CD14-positive monocyte (primary cell): ENCODE results near the gene KCNC3. TPM values are rescaled to one million over a fixed set of nuclear protein-coding genes. Genes with fewer than 3 reads are reported as not detected.

Experiments
- DNase-seq, 3 donors: peaks; one replicate each; pipeline ENCODE4 v3.0.0-alpha.2; 2011 to 2022
- H2AFZ ChIP-seq: 2 replicates; pipeline ENCODE4 v1.6.0; 2012; ENCODE audit warnings: mild to moderate bottlenecking, low read depth, low read length, inconsistent platforms; ENCODE audit not compliant: insufficient read depth, poor library complexity, severe bottlenecking
- H3K27ac ChIP-seq, 2 donors: 1 replicate in 1 of 2; 2 replicates in 1 of 2; pipeline ENCODE4 v1.5.1; 2012 to 2013; ENCODE audit warnings: low read length in 2 of 2, control low read depth in 1 of 2, inconsistent platforms in 1 of 2, low read depth in 1 of 2, mild to moderate bottlenecking in 1 of 2
- H3K27me3 ChIP-seq, 2 donors: one replicate each; pipeline versions ENCODE4 v1.6.0 to v1.6.1; 2011 to 2013; ENCODE audit warnings: low read length in 2 of 2; ENCODE audit not compliant: control insufficient read depth in 2 of 2, insufficient read depth in 2 of 2
- H3K36me3 ChIP-seq, 2 donors: replicated peaks in 1 of 2; 1 replicate in 1 of 2; 2 replicates in 1 of 2; pipeline versions ENCODE4 v1.5.1 to v1.6.1; 2012 to 2013; ENCODE audit warnings: low read length in 2 of 2, control low read depth in 1 of 2, inconsistent platforms in 1 of 2, mild to moderate bottlenecking in 1 of 2; ENCODE audit not compliant: insufficient read depth in 2 of 2, control insufficient read depth in 1 of 2
- H3K4me1 ChIP-seq, 2 donors: 1 replicate in 1 of 2; 2 replicates in 1 of 2; pipeline versions ENCODE4 v1.5.1 to v1.6.1; 2012 to 2013; ENCODE audit warnings: low read length in 2 of 2, control low read depth in 1 of 2, inconsistent platforms in 1 of 2, mild to moderate bottlenecking in 1 of 2, moderate library complexity in 1 of 2; ENCODE audit not compliant: insufficient read depth in 2 of 2, control insufficient read depth in 1 of 2
- H3K4me2 ChIP-seq: replicated peaks from 2 replicates; pipeline ENCODE3; 2012; ENCODE audit warnings: low read length, moderate library complexity, mild to moderate bottlenecking; ENCODE audit not compliant: poor library complexity, severe bottlenecking; ENCODE audit errors: extremely low read depth
- H3K4me3 ChIP-seq, 3 experiments: fragments of 200-600 bp in 1 of 3; sonication (generic) in 1 of 3; replicated peaks in 1 of 3; 1 replicate in 2 of 3; 2 replicates in 1 of 3; pipeline ENCODE4 v1.5.1; 2011 to 2013; ENCODE audit warnings: low read length in 3 of 3, mild to moderate bottlenecking in 3 of 3, control low read depth in 2 of 3, low read depth in 2 of 3, inconsistent platforms in 1 of 3, moderate library complexity in 1 of 3
- H3K79me2 ChIP-seq: 2 replicates; pipeline ENCODE4 v1.6.0; 2012; ENCODE audit warnings: mild to moderate bottlenecking, control low read depth, inconsistent platforms, low read length, moderate library complexity; ENCODE audit not compliant: insufficient read depth
- H3K9ac ChIP-seq: 2 replicates; pipeline ENCODE4 v1.6.0; 2017; ENCODE audit warnings: low read length, mild to moderate bottlenecking; ENCODE audit not compliant: insufficient read depth, poor library complexity, severe bottlenecking
- H3K9me3 ChIP-seq, 2 donors: replicated peaks in 1 of 2; 1 replicate in 1 of 2; 2 replicates in 1 of 2; pipeline versions ENCODE4 v1.5.1 to v1.6.1; 2012 to 2013; ENCODE audit warnings: low read length in 2 of 2, control low read depth in 1 of 2; ENCODE audit not compliant: control insufficient read depth in 1 of 2, insufficient read depth in 1 of 2
- H4K20me1 ChIP-seq: 2 replicates; pipeline ENCODE4 v1.6.0; 2012; ENCODE audit warnings: mild to moderate bottlenecking, low read length, control low read depth, moderate library complexity; ENCODE audit not compliant: insufficient read depth
- H3K27ac Mint-ChIP-seq, 7 donors: one replicate each; pipeline ENCODE4 v1.8.0; 2020; ENCODE audit warnings: mild to moderate bottlenecking in 7 of 7, mixed read lengths in 7 of 7, moderate library complexity in 6 of 7, inconsistent platforms in 2 of 7
- H3K27me3 Mint-ChIP-seq, 3 donors: one replicate each; pipeline ENCODE4 v1.8.0; 2021 to 2022; ENCODE audit warnings: low read depth in 3 of 3, mild to moderate bottlenecking in 3 of 3, mixed read lengths in 3 of 3, moderate library complexity in 3 of 3, inconsistent platforms in 1 of 3
- H3K36me3 Mint-ChIP-seq, 2 donors: one replicate each; pipeline ENCODE4 v1.8.0; 2020; ENCODE audit warnings: mixed read lengths in 2 of 2, inconsistent platforms in 1 of 2, mild to moderate bottlenecking in 1 of 2
- H3K4me1 Mint-ChIP-seq: one replicate; pipeline ENCODE4 v1.8.0; 2020; ENCODE audit warnings: mild to moderate bottlenecking, mixed read lengths
- H3K4me3 Mint-ChIP-seq, 2 donors: one replicate each; pipeline ENCODE4 v1.8.0; 2020; ENCODE audit warnings: mild to moderate bottlenecking in 2 of 2, mixed read lengths in 2 of 2, moderate library complexity in 1 of 2
- H3K9me3 Mint-ChIP-seq, 7 donors: one replicate each; pipeline ENCODE4 v1.8.0; 2020 to 2022; ENCODE audit warnings: mixed read lengths in 7 of 7, mild to moderate bottlenecking in 6 of 7, moderate library complexity in 6 of 7, inconsistent platforms in 2 of 7
- WGBS: methylation state at CpG from one replicate; pipeline ENCODE4 v1.1.5; 2013; ENCODE audit warnings: missing lambda C conversion rate; ENCODE audit not compliant: insufficient coverage; 5-methylcytosine and 5-hydroxymethylcytosine counted together
- intact Hi-C, 2 donors: fragments of 100-400 bp; cut with micrococcal nuclease; formaldehyde crosslinking; loops; one replicate each; pipeline versions ENCODE4 v1.15.0 to v1.15.1; 2023
- polyA plus RNA-seq, 3 donors: library from polyadenylated mRNA; depleted of rRNA in 1 of 3; unstranded in 2 of 3; stranded (reverse) in 1 of 3; fragments of 300-500 nt in 2 of 3; fragments of >200 nt in 1 of 3; fragmentation: Illumina TruSeq in 2 of 3; gene quantifications; 1 replicate in 2 of 3; 2 replicates in 1 of 3; pipeline ENCODE4 v1.2.3, GENCODE V29; 2012 to 2021
- TF ChIP-seq, protein P1 (sequence below): fragments of 200-600 bp; IDR thresholded peaks from one replicate; pipeline ENCODE4 v1.8.0; 2022; ENCODE audit warnings: antibody characterized with exemption, mild to moderate bottlenecking

KCNC3 gene
- polyA plus RNA-seq, 3 donors: 0.04 to 23.6 TPM; not detected in 1

DNA sequence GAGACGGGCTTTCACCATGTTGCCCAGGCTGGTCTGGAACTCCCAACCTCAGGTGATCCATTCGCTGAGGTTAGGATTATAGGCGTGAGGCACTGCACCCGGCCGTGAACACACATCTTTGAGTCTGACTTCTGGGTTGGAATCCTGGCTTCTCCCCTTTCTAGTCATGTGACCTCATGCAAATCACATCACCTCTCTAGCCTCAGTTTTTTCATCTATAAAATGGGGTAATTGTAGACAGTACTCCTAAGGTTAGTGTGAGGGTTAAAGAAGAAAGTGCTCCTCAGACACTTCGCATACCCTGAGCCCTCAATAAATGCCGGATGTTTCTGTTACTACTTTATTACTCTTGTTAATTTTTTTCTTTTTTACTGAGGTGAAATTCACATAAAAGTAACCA lies 55.4 kb downstream of the KCNC3 start:
- H2AFZ ChIP-seq: no peak overlapping the region
- H3K9ac ChIP-seq: no peak overlapping the region
- H3K27ac ChIP-seq: no peak overlapping the region
- H3K4me3 ChIP-seq: no peak overlapping the region
- DNase-seq: no peak
- no peak overlapping the region for H3K4me2 ChIP-seq
- no peaks in the 10 kb centered on the region for H3K4me1 ChIP-seq
- Mint-ChIP-seq H3K4me1 (no peaks in the 10 kb centered on the region), H3K27me3 (peaks cover 2 to 14% (median 9%) of the 10 kb centered on the region in 3 donors), H3K4me3 (no peak overlapping the region), H3K9me3 (no peaks in the 10 kb centered on the region), H3K27ac (no peak overlapping the region), H3K36me3 (no peaks in the 10 kb centered on the region)
- intact Hi-C loops: no loop called here
- TF ChIP-seq, protein P1, sequence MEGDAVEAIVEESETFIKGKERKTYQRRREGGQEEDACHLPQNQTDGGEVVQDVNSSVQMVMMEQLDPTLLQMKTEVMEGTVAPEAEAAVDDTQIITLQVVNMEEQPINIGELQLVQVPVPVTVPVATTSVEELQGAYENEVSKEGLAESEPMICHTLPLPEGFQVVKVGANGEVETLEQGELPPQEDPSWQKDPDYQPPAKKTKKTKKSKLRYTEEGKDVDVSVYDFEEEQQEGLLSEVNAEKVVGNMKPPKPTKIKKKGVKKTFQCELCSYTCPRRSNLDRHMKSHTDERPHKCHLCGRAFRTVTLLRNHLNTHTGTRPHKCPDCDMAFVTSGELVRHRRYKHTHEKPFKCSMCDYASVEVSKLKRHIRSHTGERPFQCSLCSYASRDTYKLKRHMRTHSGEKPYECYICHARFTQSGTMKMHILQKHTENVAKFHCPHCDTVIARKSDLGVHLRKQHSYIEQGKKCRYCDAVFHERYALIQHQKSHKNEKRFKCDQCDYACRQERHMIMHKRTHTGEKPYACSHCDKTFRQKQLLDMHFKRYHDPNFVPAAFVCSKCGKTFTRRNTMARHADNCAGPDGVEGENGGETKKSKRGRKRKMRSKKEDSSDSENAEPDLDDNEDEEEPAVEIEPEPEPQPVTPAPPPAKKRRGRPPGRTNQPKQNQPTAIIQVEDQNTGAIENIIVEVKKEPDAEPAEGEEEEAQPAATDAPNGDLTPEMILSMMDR: no peak
- H4K20me1 ChIP-seq: no peaks in the 10 kb centered on the region
- 100% methylated on average over 5 of the region's 7 CpGs for WGBS
- no peaks in the 10 kb centered on the region for H3K36me3 ChIP-seq
- no peaks in the 10 kb centered on the region for H3K9me3 ChIP-seq
- no peaks in the 10 kb centered on the region for H3K27me3 ChIP-seq
- no peaks in the 10 kb centered on the region for H3K79me2 ChIP-seq

DNA sequence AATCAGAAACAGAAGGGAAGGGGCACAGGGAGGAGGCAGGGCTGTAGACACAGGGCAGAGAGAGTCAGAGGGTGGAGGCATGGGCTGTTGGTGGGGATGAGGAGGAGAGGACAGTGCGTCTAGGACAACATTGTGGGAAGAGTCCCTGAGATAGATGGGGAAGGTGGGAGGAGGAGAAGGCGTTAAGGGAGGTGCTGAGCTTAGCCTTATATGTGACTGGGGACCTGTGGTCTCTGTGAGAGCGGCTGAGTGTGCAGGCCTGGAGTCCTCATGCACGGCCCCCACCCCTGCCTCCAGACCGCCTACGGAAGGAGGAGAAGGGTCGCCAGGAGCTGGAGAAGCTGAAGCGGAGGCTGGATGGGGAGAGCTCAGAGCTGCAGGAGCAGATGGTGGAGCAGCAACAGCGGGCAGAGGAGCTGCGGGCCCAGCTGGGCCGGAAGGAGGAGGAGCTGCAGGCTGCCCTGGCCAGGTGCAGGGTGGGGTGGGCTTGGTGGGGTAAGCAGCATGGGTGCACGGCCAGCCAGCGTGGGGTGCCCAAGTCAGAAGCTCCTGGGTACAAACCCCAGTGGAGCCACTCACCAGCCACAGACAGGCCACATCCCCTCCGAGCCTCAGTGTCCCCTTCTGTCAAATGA lies 56.8 kb downstream of the KCNC3 start:
- H3K79me2 ChIP-seq: no peaks in the 10 kb centered on the region

More for the DNA sequence above, 56.8 kb downstream of the KCNC3 start:
- H3K4me2 ChIP-seq: no peak overlapping the region
- Mint-ChIP-seq H3K27me3 (peaks cover 5 to 20% (median 6%) of the 10 kb centered on the region in 3 donors), H3K9me3 (no peaks in the 10 kb centered on the region), H3K4me1 (no peaks in the 10 kb centered on the region), H3K27ac (no peak overlapping the region), H3K4me3 (no peak overlapping the region), H3K36me3 (no peaks in the 10 kb centered on the region)
- no peaks in the 10 kb centered on the region for H3K4me1 ChIP-seq
- H3K9me3 ChIP-seq: no peaks in the 10 kb centered on the region
- no peaks in the 10 kb centered on the region for H3K27me3 ChIP-seq
- intact Hi-C loops: no loop called here
- no peak overlapping the region for H3K27ac ChIP-seq
- H2AFZ ChIP-seq: no peak overlapping the region
- 89% methylated on average over 9 of the region's 14 CpGs for WGBS
- no peaks in the 10 kb centered on the region for H4K20me1 ChIP-seq
- H3K9ac ChIP-seq: no peak overlapping the region
- H3K36me3 ChIP-seq: no peaks in the 10 kb centered on the region
- TF ChIP-seq, protein P1: no peak
- DNase-seq: no peak
- no peak overlapping the region for H3K4me3 ChIP-seq
